GM21381 (cell line): ENCODE measurements around the gene FANCL.
"Not testable (repeated sequence)": the region's sequence is repeated elsewhere in the genome, so short reads cannot be mapped to it uniquely, and the experiment has no call there.

Experiments used
- ATAC-seq: cut with Tn5 transposase; IDR thresholded peaks from one replicate; pipeline ENCODE4 v1.9.1; 2021; ENCODE audit warnings: mild to moderate bottlenecking, moderate library complexity; ENCODE audit not compliant: unreplicated experiment

The FANCL gene

DNA sequence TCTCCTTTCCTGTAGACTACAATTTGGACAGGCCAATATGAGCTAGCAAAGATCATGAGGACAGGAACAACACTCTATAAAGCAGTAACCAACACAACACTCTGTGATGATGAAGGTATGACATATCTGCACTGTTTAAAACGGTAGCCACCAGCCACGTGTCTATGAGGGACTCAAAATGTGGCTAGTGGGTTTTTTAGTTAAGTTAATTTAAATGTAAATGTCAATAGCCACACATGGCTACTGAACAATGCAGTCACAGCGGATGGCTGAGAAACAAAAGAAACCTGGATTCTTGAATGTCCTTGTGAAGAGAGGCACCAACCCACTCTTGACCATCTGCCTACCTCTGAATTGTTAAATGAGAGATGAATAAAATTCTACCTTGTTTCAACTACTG is 33.9 kb downstream of the FANCL start:
- ATAC-seq: no peak

DNA sequence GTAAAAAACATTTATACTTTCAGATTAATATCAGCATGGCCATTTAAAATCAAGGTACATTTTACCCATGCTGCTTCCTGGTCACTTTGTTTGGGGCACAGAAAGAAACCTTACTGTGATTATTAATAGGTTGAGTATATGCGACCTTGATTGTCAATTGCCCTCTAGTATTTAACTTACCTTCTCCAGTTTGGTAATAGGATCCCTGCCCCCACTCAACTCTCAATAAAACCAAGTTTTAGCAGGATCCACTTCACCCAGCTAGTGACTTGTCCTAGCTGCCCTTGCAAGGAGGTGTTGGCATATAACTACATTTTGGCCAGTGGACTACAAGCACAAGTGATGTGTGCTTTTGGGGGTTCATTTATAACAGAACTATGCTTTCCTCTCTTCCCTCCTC is 34.3 kb downstream of the FANCL start:
- ATAC-seq: no peak

DNA sequence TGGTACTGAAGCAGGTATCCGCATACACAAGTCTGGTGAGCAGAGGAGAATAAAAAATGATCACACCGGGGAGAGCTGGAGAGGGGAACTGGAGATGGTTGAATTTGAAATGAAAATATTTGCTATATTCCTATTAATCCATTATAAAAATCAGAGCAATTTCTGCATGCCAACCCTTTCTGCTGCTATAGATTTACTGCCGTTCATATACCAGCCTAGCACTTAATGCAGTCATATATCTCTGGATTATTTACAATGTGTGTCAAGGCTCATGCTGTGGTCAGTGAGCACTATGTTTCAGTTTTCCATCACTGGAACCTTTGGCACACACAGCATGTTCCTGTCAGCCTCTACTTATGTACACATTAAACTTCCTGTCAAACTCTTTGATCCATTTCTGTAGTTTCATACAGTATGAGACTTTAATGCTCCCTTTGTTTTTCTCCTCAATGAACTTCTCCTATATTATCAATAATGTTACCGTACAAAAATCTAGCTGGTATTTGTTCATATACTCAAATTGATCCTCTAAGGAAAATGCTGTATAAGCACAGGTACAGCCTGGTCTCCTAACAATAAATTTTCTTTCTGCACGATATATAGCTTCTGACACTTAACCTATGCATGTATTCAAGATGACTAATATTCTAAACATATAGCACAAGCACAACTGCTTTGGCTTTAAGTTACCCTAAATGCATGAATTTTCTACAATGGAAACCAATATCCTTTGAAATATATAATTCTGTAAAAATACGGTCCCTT is 36.7 kb downstream of the FANCL start:
- no peak for ATAC-seq

DNA sequence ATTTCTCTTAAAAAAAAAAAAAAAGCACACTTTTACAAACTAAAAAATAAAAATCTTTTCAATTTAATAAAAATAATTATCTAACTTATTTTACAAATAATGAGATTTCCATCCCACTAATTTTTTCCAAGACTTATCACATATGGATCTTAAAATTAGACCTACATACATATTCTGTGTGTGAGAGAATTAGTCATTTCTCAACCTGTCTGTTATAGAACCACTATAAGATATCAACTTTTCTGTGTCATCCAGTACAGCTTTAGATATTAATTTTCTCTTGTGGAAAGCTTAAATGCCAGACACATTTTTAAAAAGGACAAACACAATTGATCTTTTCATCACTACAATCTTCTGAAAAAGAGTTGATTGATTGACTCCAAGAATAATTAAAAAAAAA is 38.1 kb downstream of the FANCL start:
- ATAC-seq: no peak

DNA sequence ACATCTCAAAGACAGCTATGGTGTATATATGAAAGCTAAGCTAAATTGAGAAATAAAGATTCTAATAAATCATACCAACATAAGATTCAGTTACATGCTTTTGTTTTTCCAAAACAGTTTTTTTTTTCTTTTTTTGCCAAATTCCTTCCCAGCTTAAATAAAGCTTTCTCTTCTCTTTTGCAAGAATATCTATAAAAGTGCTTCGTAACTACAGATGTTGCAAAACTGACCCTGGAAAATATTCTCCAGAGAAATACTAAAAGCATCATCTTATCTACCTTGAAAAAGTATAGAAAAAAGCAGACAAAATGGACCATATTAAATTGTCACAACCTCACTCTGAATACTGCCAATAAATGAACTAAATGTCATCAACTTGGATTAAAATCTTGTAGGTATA is 38.7 kb downstream of the FANCL start:
- ATAC-seq: no peak

DNA sequence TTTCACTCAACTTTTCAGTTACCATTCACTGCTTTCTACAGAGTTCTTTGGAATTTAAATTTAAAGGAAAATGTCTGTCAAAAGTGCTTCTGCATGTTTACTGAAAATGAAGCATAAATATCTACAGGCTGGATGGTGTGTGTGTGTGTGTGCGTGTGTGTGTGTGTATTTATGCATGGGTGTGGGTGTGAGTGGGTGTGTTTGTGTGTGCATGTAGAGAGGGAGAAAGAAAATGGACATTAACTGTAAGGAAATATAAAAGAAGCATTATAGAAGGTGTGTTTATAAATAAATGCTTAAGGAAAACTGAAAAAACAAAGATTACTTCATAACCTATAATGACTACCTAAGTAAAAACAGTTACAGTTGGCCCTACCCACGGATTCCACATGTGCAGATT is 43.2 kb downstream of the FANCL start:
- ATAC-seq: no peak

- ATAC-seq: no peak
Observed at GRCh38 chr2:58195662-58196061, 45.5 kb downstream of the FANCL start.

- no peak for ATAC-seq
Observed at GRCh38 chr2:58194458-58194857, 46.7 kb downstream of the FANCL start.

DNA sequence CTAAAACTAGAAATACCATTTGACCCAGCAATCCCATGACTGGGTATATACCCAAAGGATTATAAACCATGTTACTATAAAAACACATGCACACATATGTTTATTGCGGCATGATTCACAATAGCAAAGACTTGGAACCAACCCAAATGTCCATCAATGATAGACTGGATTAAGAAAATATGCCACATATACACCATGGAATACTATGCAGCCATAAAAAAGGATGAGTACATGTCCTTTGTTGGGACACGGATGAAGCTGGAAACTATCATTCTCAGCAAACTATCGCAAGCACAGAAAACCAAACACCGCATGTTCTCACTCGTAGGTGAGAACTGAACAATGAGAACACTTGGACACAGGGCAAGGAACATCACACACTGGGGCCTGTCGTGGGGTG is 54.1 kb downstream of the FANCL start:
- not testable (repeated sequence) for ATAC-seq

- ATAC-seq: no peak
Observed at GRCh38 chr2:58186501-58186900, 54.6 kb downstream of the FANCL start.

GRCh38 chr2:58182527-58182926 is 58.6 kb downstream of the FANCL start:
- no peak for ATAC-seq

DNA sequence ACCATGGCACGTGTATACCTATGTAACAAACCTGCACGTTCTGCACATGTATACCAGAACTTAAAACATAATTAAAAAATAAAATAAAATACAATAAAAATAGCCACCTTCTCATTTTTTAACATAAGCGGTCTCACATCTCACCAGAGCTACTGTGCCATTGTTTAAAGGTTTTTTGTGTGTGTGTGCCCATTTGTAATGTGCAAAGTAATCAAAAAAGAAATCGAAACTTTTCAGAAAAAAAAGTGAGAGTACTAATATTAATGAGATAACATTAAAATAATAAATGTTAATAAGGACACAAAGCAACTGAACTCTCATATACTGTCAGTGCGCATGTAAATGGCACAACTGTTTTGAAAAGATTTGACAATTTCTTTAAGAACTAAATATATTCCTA is 60.5 kb downstream of the FANCL start:
- no peak for ATAC-seq

- ATAC-seq: not testable (repeated sequence)
Observed at GRCh38 chr2:58180175-58180574, 61.0 kb downstream of the FANCL start.

- ATAC-seq: not testable (repeated sequence)
Observed at GRCh38 chr2:58177187-58177586, 63.9 kb downstream of the FANCL start.

DNA sequence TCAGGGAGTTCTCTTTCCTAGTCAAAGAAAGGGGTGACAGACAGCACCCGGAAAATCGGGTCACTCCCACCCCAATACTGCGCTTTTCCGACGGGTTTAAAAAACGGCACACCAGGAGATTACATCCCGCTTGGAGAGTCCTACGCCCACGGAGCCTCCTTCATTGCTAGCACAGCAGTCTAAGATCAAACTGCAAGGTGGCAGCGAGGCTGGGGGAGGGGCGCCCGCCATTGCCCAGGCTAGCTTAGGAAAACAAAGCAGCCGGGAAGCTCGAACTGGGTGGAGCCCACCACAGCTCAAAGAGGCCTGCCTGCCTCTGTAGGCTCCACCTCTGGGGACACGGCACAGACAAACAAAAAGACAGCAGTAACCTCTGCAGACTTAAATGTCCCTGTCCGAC is 69.3 kb downstream of the FANCL start:
- ATAC-seq: not testable (repeated sequence)

GRCh38 chr2:58170334-58170933 is 70.7 kb downstream of the FANCL start:
- not testable (repeated sequence) for ATAC-seq

DNA sequence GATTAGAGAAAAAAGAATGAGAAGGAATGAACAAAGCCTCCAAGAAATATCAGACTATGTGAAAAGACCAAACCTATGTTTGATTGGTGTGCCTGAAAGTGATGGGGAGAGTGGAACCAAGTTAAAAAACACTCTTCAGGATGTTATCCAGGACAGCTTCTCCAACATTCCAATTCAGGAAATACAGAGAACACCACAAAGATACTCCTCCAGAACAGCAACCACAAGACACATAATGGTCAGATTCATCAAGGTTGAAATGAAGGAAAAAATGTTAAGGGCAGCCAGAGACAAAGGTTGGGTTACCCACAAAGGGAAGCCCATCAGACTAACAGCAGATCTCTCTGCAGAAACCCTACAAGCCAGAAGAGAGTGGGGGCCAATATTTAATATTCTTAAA is 71.3 kb downstream of the FANCL start:
- ATAC-seq: not testable (repeated sequence)

DNA sequence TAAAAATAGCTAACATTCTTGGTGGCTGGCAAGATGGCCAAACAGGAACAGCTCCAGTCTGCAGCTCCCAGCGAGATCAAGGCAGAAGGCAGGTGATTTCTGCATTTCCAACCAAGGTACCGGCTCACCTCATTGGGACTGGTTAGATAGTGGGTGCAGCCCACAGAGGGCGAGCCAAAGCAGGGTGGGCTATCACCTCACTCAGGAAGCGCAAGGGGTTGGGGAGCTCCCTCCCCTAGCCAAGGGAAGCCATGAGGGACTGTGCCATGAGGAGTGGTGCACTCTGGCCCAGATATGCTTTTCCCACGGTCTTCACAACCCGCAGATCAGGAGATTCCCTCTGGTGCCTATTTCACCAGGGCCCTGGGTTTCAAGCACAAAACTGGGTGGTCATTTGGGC is 73.0 kb downstream of the FANCL start:
- ATAC-seq: not testable (repeated sequence)

- no peak for ATAC-seq
Observed at GRCh38 chr2:58163913-58164312, 77.2 kb downstream of the FANCL start.

GRCh38 chr2:58158481-58158880 is 82.6 kb downstream of the FANCL start:
- no peak for ATAC-seq

DNA sequence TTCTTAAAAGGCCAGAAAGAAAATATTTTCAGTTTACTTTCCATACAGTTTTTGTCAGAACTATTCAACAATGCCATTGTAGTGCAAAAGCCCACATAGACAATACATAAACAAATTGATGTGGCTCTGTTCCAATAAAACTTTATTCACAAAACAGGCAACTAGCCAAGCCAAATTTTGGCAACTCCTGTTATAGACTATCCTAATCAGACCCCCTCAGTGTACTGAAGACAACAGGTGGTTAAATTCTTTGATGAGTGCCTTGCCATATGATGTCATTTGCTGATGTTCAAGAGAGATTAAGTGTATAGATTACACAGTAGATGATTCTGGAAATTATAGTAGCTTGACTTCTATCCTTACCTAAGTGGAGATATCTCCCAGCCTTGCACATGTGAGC is 83.4 kb downstream of the FANCL start:
- ATAC-seq: no peak

GRCh38 chr2:58156780-58157179 is 84.3 kb downstream of the FANCL start:
- ATAC-seq: no peak
